GM19438 (cell line): Measurements from ENCODE around the gene MYO9A.

Experiments
- ATAC-seq: cut with Tn5 transposase; IDR thresholded peaks from one replicate; pipeline ENCODE4 v1.9.1; 2021; ENCODE audit warnings: low read depth; ENCODE audit not compliant: unreplicated experiment

The MYO9A gene

GRCh38 chr15:71973366-71973765, 144.6 kb downstream of the MYO9A start:
- ATAC-seq, result no peak

GRCh38 chr15:71971905-71972304, 146.0 kb downstream of the MYO9A start:
- no peak for ATAC-seq

- no peak for ATAC-seq
Observed at GRCh38 chr15:71970435-71970834, 147.5 kb downstream of the MYO9A start.

GRCh38 chr15:71962537-71962936, 155.4 kb downstream of the MYO9A start:
- no peak for ATAC-seq

- ATAC-seq, result no peak
Observed at GRCh38 chr15:71957026-71957425, 160.9 kb downstream of the MYO9A start.

GRCh38 chr15:71951134-71951533, 166.8 kb downstream of the MYO9A start:
- no peak for ATAC-seq

- ATAC-seq, result no peak
Observed at GRCh38 chr15:71945012-71945411, 172.9 kb downstream of the MYO9A start.

GRCh38 chr15:71943806-71944205, 174.1 kb downstream of the MYO9A start:
- ATAC-seq, result no peak

- no peak for ATAC-seq
Observed at GRCh38 chr15:71939981-71940588, 177.9 kb downstream of the MYO9A start.

GRCh38 chr15:71937650-71938311, 180.2 kb downstream of the MYO9A start:
- no peak for ATAC-seq

- no peak for ATAC-seq
Observed at GRCh38 chr15:71934446-71934845, 183.5 kb downstream of the MYO9A start.

GRCh38 chr15:71932689-71933088, 185.3 kb downstream of the MYO9A start:
- no peak for ATAC-seq

GRCh38 chr15:71931261-71931660, 186.7 kb downstream of the MYO9A start:
- no peak for ATAC-seq

GRCh38 chr15:71925145-71925544, 192.8 kb downstream of the MYO9A start:
- ATAC-seq, result no peak

GRCh38 chr15:71921191-71921590, 196.8 kb downstream of the MYO9A start:
- ATAC-seq, result no peak

- no peak for ATAC-seq
Observed at GRCh38 chr15:71920573-71920972, 197.4 kb downstream of the MYO9A start.

- ATAC-seq, result no peak
Observed at GRCh38 chr15:71916834-71917233, 201.1 kb downstream of the MYO9A start.

GRCh38 chr15:71914092-71914491, 203.9 kb downstream of the MYO9A start:
- ATAC-seq, result no peak

GRCh38 chr15:71899674-71900073, 218.3 kb downstream of the MYO9A start:
- ATAC-seq, result no peak

- no peak for ATAC-seq
Observed at GRCh38 chr15:71893691-71894090, 224.3 kb downstream of the MYO9A start.

- no peak for ATAC-seq
Observed at GRCh38 chr15:71892335-71892734, 225.6 kb downstream of the MYO9A start.

GRCh38 chr15:71891026-71891425, 226.9 kb downstream of the MYO9A start:
- no peak for ATAC-seq
